ENCODE results near the gene SLC30A2. TPM values are rescaled to one million over a fixed set of nuclear protein-coding genes. Genes with fewer than 3 reads are reported as not detected.

Gene SLC30A2
- total and polyA plus RNA-seq, 2 experiments from 2014 or later, result 1.8 to 4.8 TPM

- 96% methylated on average over 16 of the region's 16 CpGs for WGBS (ENCODE audit: low lambda C conversion rate, missing lambda C conversion rate)
- TF ChIP-seq CTCF (IDR thresholded peaks at IDR 0.05; ENCODE audit: poor library complexity) (no peak), EZH2 (IDR thresholded peaks at IDR 0.05; ENCODE audit: borderline replicate concordance) (no peak), EZH2phosphoT487 (IDR thresholded peaks at IDR 0.05; ENCODE audit: low read depth, severe bottlenecking, unreplicated experiment) (no peak)
- H3K4me3 ChIP-seq, result no peak overlapping the region
- no peak overlapping the region for H3K4me2 ChIP-seq
- H3K9me3 ChIP-seq (ENCODE audit: low read depth), result no peaks in the 10 kb centered on the region
- H3K79me2 ChIP-seq, result no peaks in the 10 kb centered on the region
- H4K20me1 ChIP-seq (ENCODE audit: insufficient read depth, poor library complexity, severe bottlenecking), result no peaks in the 10 kb centered on the region
- H2AFZ ChIP-seq, result no peak overlapping the region
- no peaks in the 10 kb centered on the region for H3K36me3 ChIP-seq (replicated peaks; ENCODE audit: insufficient read depth, low read depth)
- no peaks in the 10 kb centered on the region for H3K27me3 ChIP-seq
- DNase-seq (ENCODE audit: low spot score), result no peak
- no peaks in the 10 kb centered on the region for H3K9me2 ChIP-seq (replicated peaks; ENCODE audit: insufficient read depth)
- H3K27ac ChIP-seq, result no peak overlapping the region
- no peaks in the 10 kb centered on the region for H3K4me1 ChIP-seq (ENCODE audit: insufficient read depth)
These were observed 39.2 kb downstream of the SLC30A2 start for GRCh38 chr1:26006710-26007109.

- no peaks in the 10 kb centered on the region for H4K20me1 ChIP-seq (ENCODE audit: insufficient read depth, poor library complexity, severe bottlenecking)
- no peaks in the 10 kb centered on the region for H3K36me3 ChIP-seq (replicated peaks; ENCODE audit: insufficient read depth, low read depth)
- H3K27ac ChIP-seq, result no peak overlapping the region
- H2AFZ ChIP-seq, result no peak overlapping the region
- WGBS (ENCODE audit: low lambda C conversion rate, missing lambda C conversion rate), result 74% methylated on average over 4 of the region's 4 CpGs
- H3K4me3 ChIP-seq, result no peak overlapping the region
- no peaks in the 10 kb centered on the region for H3K9me2 ChIP-seq (replicated peaks; ENCODE audit: insufficient read depth)
- H3K79me2 ChIP-seq, result no peaks in the 10 kb centered on the region
- H3K4me2 ChIP-seq, result no peak overlapping the region
- H3K27me3 ChIP-seq, result no peaks in the 10 kb centered on the region
- H3K4me1 ChIP-seq (ENCODE audit: insufficient read depth), result no peaks in the 10 kb centered on the region
- TF ChIP-seq EZH2 (IDR thresholded peaks at IDR 0.05; ENCODE audit: borderline replicate concordance) (no peak), CTCF (IDR thresholded peaks at IDR 0.05; ENCODE audit: poor library complexity) (no peak), EZH2phosphoT487 (IDR thresholded peaks at IDR 0.05; ENCODE audit: low read depth, severe bottlenecking, unreplicated experiment) (no peak)
- no peaks in the 10 kb centered on the region for H3K9me3 ChIP-seq (ENCODE audit: low read depth)
- no peak for DNase-seq (ENCODE audit: low spot score)
These were observed 40.3 kb downstream of the SLC30A2 start for GRCh38 chr1:26005434-26006105.

- Histone ChIP-seq H3K9me2 (replicated peaks; ENCODE audit: insufficient read depth) (no peaks in the 10 kb centered on the region), H3K36me3 (replicated peaks; ENCODE audit: insufficient read depth, low read depth) (no peaks in the 10 kb centered on the region), H3K9me3 (ENCODE audit: low read depth) (no peaks in the 10 kb centered on the region), H4K20me1 (ENCODE audit: insufficient read depth, poor library complexity, severe bottlenecking) (no peaks in the 10 kb centered on the region), H3K4me3 (no peak overlapping the region), H3K4me1 (ENCODE audit: insufficient read depth) (peaks cover 2% of the 10 kb centered on the region), H3K4me2 (no peak overlapping the region), H3K27me3 (no peaks in the 10 kb centered on the region), H2AFZ (no peak overlapping the region), H3K79me2 (no peaks in the 10 kb centered on the region), H3K27ac (no peak overlapping the region)
- no peak for DNase-seq (ENCODE audit: low spot score)
- 80% methylated on average over 2 of the region's 2 CpGs for WGBS (ENCODE audit: low lambda C conversion rate, missing lambda C conversion rate)
- TF ChIP-seq EZH2 (IDR thresholded peaks at IDR 0.05; ENCODE audit: borderline replicate concordance) (no peak), CTCF (IDR thresholded peaks at IDR 0.05; ENCODE audit: poor library complexity) (no peak), EZH2phosphoT487 (IDR thresholded peaks at IDR 0.05; ENCODE audit: low read depth, severe bottlenecking, unreplicated experiment) (no peak)
These were observed 42.2 kb downstream of the SLC30A2 start for GRCh38 chr1:26003756-26004155.
